GM10266 (cell line): ENCODE results near the gene SEMA5B.

Source experiments
- DNase-seq: peaks from one replicate; pipeline ENCODE4 v3.0.0; 2012; ENCODE audit errors: extremely low spot score
- TF ChIP-seq, protein P1 (sequence below): IDR thresholded peaks from 2 replicates; pipeline ENCODE4 v1.5.1; 2012; ENCODE audit warnings: mild to moderate bottlenecking, low read depth; ENCODE audit not compliant: control insufficient read depth, insufficient read depth; ENCODE audit errors: missing control alignments

Gene SEMA5B

DNA sequence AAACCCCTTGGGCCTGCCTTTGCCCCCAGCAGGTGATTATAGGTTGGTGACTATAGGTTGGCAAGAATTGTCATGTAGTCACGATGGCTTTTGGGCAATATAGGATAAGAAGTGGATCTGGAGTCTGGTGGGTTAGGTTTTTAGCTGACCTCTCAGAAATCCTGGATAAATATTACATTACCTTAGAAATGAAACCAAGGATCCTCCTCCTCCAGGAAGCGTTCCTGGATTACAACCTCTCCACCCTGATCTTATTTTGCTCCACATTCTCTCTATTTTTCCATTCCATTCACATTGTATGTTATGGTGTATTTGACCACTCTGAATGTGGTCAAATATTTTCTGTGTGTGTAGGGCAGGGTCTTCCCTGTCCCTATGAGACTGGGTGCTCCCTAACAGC lies 82.3 kb downstream of the SEMA5B start:
- TF ChIP-seq, protein P1, sequence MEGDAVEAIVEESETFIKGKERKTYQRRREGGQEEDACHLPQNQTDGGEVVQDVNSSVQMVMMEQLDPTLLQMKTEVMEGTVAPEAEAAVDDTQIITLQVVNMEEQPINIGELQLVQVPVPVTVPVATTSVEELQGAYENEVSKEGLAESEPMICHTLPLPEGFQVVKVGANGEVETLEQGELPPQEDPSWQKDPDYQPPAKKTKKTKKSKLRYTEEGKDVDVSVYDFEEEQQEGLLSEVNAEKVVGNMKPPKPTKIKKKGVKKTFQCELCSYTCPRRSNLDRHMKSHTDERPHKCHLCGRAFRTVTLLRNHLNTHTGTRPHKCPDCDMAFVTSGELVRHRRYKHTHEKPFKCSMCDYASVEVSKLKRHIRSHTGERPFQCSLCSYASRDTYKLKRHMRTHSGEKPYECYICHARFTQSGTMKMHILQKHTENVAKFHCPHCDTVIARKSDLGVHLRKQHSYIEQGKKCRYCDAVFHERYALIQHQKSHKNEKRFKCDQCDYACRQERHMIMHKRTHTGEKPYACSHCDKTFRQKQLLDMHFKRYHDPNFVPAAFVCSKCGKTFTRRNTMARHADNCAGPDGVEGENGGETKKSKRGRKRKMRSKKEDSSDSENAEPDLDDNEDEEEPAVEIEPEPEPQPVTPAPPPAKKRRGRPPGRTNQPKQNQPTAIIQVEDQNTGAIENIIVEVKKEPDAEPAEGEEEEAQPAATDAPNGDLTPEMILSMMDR, result no peak
- no peak for DNase-seq

GRCh38 chr3:122944671-122945161 lies 82.8 kb downstream of the SEMA5B start:
- DNase-seq, result no peak
- TF ChIP-seq, protein P1, result no peak

DNA sequence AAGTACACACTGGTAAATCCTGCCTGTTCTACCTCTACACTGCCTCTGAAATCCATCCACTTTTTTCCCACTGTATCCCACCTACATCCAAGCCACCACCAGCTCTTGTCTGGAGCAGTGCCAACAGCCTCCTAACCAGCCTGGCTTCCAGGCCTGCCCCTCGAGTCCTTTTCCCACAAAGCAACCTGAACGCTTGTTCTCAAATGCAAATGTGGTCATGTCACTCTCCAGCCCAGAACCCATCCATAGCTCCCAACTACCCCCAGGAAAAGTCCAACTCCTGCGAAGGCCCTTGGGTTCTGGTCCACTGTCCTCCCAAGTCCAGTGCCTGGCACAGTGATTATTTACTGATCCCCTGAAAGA lies 83.8 kb downstream of the SEMA5B start:
- DNase-seq, result no peak
- TF ChIP-seq, protein P1, result no peak

- TF ChIP-seq, protein P1, result peak; percentile 68
- DNase-seq, result peak; percentile 61
Observed at GRCh38 chr3:122942937-122943827, 84.4 kb downstream of the SEMA5B start.

- no peak for DNase-seq
- TF ChIP-seq, protein P1, result no peak
Observed at GRCh38 chr3:122942239-122942638, 85.3 kb downstream of the SEMA5B start.

GRCh38 chr3:122941228-122942206 lies 86.0 kb downstream of the SEMA5B start:
- DNase-seq, result no peak
- TF ChIP-seq, protein P1, result peak; percentile 31
